ENCODE data around the gene UGT1A8. TPM values are rescaled to one million over a fixed set of nuclear protein-coding genes. Genes with fewer than 3 reads are reported as not detected.

The UGT1A8 gene
- total RNA-seq, 1 experiment from 2014 or later: not detected

DNA sequence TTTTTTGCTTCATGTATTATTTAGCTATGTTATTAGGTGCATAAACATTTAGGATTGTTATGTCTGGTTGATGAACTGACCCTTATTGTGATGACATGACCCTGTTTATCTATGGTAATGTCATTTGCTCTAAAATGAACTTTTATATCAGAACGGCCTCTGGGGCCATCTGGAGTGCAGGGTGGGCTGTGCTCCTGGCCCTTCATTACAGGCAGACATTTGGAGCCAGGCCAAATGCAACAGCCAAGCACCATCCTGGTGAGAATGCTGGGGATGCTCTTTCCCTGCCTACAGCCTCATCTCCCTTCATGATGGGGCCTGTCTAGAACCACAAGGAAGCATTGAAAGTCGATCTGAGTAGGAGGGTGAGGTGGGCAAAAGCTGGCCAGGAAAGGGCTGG, 198.9 kb downstream of the UGT1A8 start:
- CTCF ChIA-PET: no interaction called here
- ATAC-seq (no peak), DNase-seq (ENCODE audit: low read depth, low spot score) (no peak)
- Histone ChIP-seq H4K20me1 (ENCODE audit: insufficient read depth) (no peaks in the 10 kb centered on the region), H3K9me2 (ENCODE audit: insufficient read depth) (no peaks in the 10 kb centered on the region), H3K9ac (ENCODE audit: low read length) (no peak overlapping the region), H3K4me3 (replicated peaks in 1 of 2; ENCODE audit: low read depth in 1 of 2, low read length in 2 of 2) (no peak overlapping the region), H3K9me3 (ENCODE audit: control insufficient read depth in 1 of 2, insufficient read depth in 1 of 2, low read depth in 1 of 2, low read length in 2 of 2) (no peaks in the 10 kb centered on the region), H3K27me3 (ENCODE audit: insufficient read depth, low read length) (no peaks in the 10 kb centered on the region), H2AFZ (ENCODE audit: low read depth, low read length, poor library complexity, severe bottlenecking) (no peak overlapping the region), H3K4me1 (ENCODE audit: control insufficient read depth in 1 of 2, insufficient read depth in 2 of 2, low read length in 2 of 2) (no peaks in the 10 kb centered on the region), H3K36me3 (ENCODE audit: control insufficient read depth in 1 of 2, insufficient read depth in 2 of 2, low read length in 2 of 2) (no peaks in the 10 kb centered on the region), H3K79me2 (ENCODE audit: insufficient read depth, low read length) (no peaks in the 10 kb centered on the region), H3K27ac (ENCODE audit: low read depth, low read length) (no peak overlapping the region), H3K4me2 (ENCODE audit: low read length) (no peak overlapping the region)
- RAD21 ChIA-PET (ENCODE audit: low non-redundant PET in 1 of 2, low total read pairs in 2 of 2, uncharacterized antibody in 2 of 2, unreplicated experiment in 2 of 2): no interaction called here
- intact Hi-C loops (cut with micrococcal nuclease): no loop called here
- TF ChIP-seq SRF (IDR thresholded peaks at IDR 0.05; ENCODE audit: low read depth) (no peak), EZH2phosphoT487 (IDR thresholded peaks at IDR 0.05; ENCODE audit: borderline replicate concordance) (no peak), ZNF274 (IDR thresholded peaks at IDR 0.05; ENCODE audit: low read depth, low read length) (no peak), CBX3 (IDR thresholded peaks at IDR 0.05; ENCODE audit: low read depth) (no peak), CEBPB (IDR thresholded peaks at IDR 0.05; ENCODE audit: low read depth) (no peak), EGR1 (IDR thresholded peaks at IDR 0.05; ENCODE audit: low read depth) (no peak), ZFX (IDR thresholded peaks at IDR 0.05) (no peak), POLR2A (IDR thresholded peaks at IDR 0.05; ENCODE audit: borderline replicate concordance, extremely low read depth, insufficient read depth, insufficient read length) (no peak), ELF1 (IDR thresholded peaks at IDR 0.05; ENCODE audit: borderline replicate concordance, low read depth) (no peak), TCF7L2 (IDR thresholded peaks at IDR 0.05; ENCODE audit: borderline replicate concordance, extremely low read depth, insufficient read depth, insufficient read length) (no peak), SIN3A (IDR thresholded peaks at IDR 0.05; ENCODE audit: low read depth) (no peak), FOSL1 (IDR thresholded peaks at IDR 0.05; ENCODE audit: low read depth) (no peak)
- TF ChIP-seq, protein P1, sequence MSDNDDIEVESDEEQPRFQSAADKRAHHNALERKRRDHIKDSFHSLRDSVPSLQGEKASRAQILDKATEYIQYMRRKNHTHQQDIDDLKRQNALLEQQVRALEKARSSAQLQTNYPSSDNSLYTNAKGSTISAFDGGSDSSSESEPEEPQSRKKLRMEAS (IDR thresholded peaks at IDR 0.05): no peak
- TF ChIP-seq, protein P2, sequence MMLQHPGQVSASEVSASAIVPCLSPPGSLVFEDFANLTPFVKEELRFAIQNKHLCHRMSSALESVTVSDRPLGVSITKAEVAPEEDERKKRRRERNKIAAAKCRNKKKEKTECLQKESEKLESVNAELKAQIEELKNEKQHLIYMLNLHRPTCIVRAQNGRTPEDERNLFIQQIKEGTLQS (IDR thresholded peaks at IDR 0.05): no peak
- TF ChIP-seq, protein P3, sequence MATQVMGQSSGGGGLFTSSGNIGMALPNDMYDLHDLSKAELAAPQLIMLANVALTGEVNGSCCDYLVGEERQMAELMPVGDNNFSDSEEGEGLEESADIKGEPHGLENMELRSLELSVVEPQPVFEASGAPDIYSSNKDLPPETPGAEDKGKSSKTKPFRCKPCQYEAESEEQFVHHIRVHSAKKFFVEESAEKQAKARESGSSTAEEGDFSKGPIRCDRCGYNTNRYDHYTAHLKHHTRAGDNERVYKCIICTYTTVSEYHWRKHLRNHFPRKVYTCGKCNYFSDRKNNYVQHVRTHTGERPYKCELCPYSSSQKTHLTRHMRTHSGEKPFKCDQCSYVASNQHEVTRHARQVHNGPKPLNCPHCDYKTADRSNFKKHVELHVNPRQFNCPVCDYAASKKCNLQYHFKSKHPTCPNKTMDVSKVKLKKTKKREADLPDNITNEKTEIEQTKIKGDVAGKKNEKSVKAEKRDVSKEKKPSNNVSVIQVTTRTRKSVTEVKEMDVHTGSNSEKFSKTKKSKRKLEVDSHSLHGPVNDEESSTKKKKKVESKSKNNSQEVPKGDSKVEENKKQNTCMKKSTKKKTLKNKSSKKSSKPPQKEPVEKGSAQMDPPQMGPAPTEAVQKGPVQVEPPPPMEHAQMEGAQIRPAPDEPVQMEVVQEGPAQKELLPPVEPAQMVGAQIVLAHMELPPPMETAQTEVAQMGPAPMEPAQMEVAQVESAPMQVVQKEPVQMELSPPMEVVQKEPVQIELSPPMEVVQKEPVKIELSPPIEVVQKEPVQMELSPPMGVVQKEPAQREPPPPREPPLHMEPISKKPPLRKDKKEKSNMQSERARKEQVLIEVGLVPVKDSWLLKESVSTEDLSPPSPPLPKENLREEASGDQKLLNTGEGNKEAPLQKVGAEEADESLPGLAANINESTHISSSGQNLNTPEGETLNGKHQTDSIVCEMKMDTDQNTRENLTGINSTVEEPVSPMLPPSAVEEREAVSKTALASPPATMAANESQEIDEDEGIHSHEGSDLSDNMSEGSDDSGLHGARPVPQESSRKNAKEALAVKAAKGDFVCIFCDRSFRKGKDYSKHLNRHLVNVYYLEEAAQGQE (IDR thresholded peaks at IDR 0.05; ENCODE audit: low read depth): no peak
- TF ChIP-seq, protein P4, sequence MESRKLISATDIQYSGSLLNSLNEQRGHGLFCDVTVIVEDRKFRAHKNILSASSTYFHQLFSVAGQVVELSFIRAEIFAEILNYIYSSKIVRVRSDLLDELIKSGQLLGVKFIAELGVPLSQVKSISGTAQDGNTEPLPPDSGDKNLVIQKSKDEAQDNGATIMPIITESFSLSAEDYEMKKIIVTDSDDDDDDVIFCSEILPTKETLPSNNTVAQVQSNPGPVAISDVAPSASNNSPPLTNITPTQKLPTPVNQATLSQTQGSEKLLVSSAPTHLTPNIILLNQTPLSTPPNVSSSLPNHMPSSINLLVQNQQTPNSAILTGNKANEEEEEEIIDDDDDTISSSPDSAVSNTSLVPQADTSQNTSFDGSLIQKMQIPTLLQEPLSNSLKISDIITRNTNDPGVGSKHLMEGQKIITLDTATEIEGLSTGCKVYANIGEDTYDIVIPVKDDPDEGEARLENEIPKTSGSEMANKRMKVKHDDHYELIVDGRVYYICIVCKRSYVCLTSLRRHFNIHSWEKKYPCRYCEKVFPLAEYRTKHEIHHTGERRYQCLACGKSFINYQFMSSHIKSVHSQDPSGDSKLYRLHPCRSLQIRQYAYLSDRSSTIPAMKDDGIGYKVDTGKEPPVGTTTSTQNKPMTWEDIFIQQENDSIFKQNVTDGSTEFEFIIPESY (IDR thresholded peaks at IDR 0.05; ENCODE audit: extremely low read depth, insufficient replicate concordance, low read length): no peak
- POLR2A ChIA-PET: no interaction called here
- BruUV-seq (replicated peaks): no TSS peak
